ENCODE measurements around the gene NOTCH4. TPM values are rescaled to one million over a fixed set of nuclear protein-coding genes. Genes with fewer than 3 reads are reported as not detected.
"Not testable (repeated sequence)": the region's sequence is repeated elsewhere in the genome, so short reads cannot be mapped to it uniquely, and the experiment has no call there.

The NOTCH4 gene
- 0.76 and 0.87 TPM in 2 replicates for total RNA-seq (2012; rRNA removed)

GRCh38 chr6:32223258-32224235 is at the start of gene NOTCH4:
TSS of gene NOTCH4 (minus strand) at chr6:32224067. CDS start at chr6:32223928, 139 bp downstream.
- Histone ChIP-seq H3K36me3 (ENCODE audit: insufficient read depth, low read length) (no peaks in the 10 kb centered on the region), H3K4me3 (ENCODE audit: low read length) (no peak within 1 kb of the TSS), H3K27me3 (ENCODE audit: control insufficient read depth, insufficient read depth, low read length) (peaks cover 39% of the 10 kb centered on the region), H3K9ac (ENCODE audit: low read depth, low read length) (no peak within 1 kb of the TSS), H3K4me2 (ENCODE audit: low read length) (no peak within 1 kb of the TSS), H3K9me3 (replicated peaks; ENCODE audit: low read length) (no peaks in the 10 kb centered on the region), H3K4me1 (ENCODE audit: control insufficient read depth, insufficient read depth, low read length) (no peaks in the 10 kb centered on the region)

GRCh38 chr6:32271429-32271828 is 47.6 kb upstream of the NOTCH4 start:
- no peaks in the 10 kb centered on the region for H3K4me1 ChIP-seq (ENCODE audit: control insufficient read depth, insufficient read depth, low read length)
- H3K9ac ChIP-seq (ENCODE audit: low read depth, low read length) = no peak overlapping the region
- no peak overlapping the region for H3K4me2 ChIP-seq (ENCODE audit: low read length)
- no peak overlapping the region for H3K4me3 ChIP-seq (ENCODE audit: low read length)
- no peaks in the 10 kb centered on the region for H3K9me3 ChIP-seq (replicated peaks; ENCODE audit: low read length)
- H3K27me3 ChIP-seq (ENCODE audit: control insufficient read depth, insufficient read depth, low read length) = peaks cover 9% of the 10 kb centered on the region
- no peaks in the 10 kb centered on the region for H3K36me3 ChIP-seq (ENCODE audit: insufficient read depth, low read length)

- H3K4me1 ChIP-seq (ENCODE audit: control insufficient read depth, insufficient read depth, low read length); H3K4me2 ChIP-seq (ENCODE audit: low read length); H3K27me3 ChIP-seq (ENCODE audit: control insufficient read depth, insufficient read depth, low read length); H3K4me3 ChIP-seq (ENCODE audit: low read length); H3K9ac ChIP-seq (ENCODE audit: low read depth, low read length); H3K9me3 ChIP-seq (replicated peaks; ENCODE audit: low read length); H3K36me3 ChIP-seq (ENCODE audit: insufficient read depth, low read length): not testable (repeated sequence)
Observed at GRCh38 chr6:32268459-32268858, 44.6 kb upstream of the NOTCH4 start.

GRCh38 chr6:32267035-32267434 is 43.2 kb upstream of the NOTCH4 start:
- Histone ChIP-seq H3K4me1 (ENCODE audit: control insufficient read depth, insufficient read depth, low read length) (no peaks in the 10 kb centered on the region), H3K36me3 (ENCODE audit: insufficient read depth, low read length) (no peaks in the 10 kb centered on the region), H3K9me3 (replicated peaks; ENCODE audit: low read length) (no peaks in the 10 kb centered on the region), H3K4me3 (ENCODE audit: low read length) (no peak overlapping the region), H3K4me2 (ENCODE audit: low read length) (no peak overlapping the region), H3K9ac (ENCODE audit: low read depth, low read length) (no peak overlapping the region), H3K27me3 (ENCODE audit: control insufficient read depth, insufficient read depth, low read length) (peaks cover 9% of the 10 kb centered on the region)

- H3K9ac ChIP-seq (ENCODE audit: low read depth, low read length); H3K9me3 ChIP-seq (replicated peaks; ENCODE audit: low read length); H3K4me1 ChIP-seq (ENCODE audit: control insufficient read depth, insufficient read depth, low read length); H3K36me3 ChIP-seq (ENCODE audit: insufficient read depth, low read length); H3K4me2 ChIP-seq (ENCODE audit: low read length); H3K4me3 ChIP-seq (ENCODE audit: low read length): not testable (repeated sequence)
- H3K27me3 ChIP-seq (ENCODE audit: control insufficient read depth, insufficient read depth, low read length) = peaks cover 14% of the 10 kb centered on the region
Observed at GRCh38 chr6:32257262-32257661, 33.4 kb upstream of the NOTCH4 start.

- H3K9me3 ChIP-seq (replicated peaks; ENCODE audit: low read length) = no peaks in the 10 kb centered on the region
- peak overlapping the region; percentile 87 for H3K4me2 ChIP-seq (ENCODE audit: low read length)
- H3K27me3 ChIP-seq (ENCODE audit: control insufficient read depth, insufficient read depth, low read length) = peaks cover 20% of the 10 kb centered on the region
- H3K9ac ChIP-seq (ENCODE audit: low read depth, low read length) = peak overlapping the region; percentile 58
- peak overlapping the region; percentile 61 for H3K4me3 ChIP-seq (ENCODE audit: low read length)
- H3K4me1 ChIP-seq (ENCODE audit: control insufficient read depth, insufficient read depth, low read length) = peaks cover 6% of the 10 kb centered on the region
- no peaks in the 10 kb centered on the region for H3K36me3 ChIP-seq (ENCODE audit: insufficient read depth, low read length)
Observed at GRCh38 chr6:32255199-32256153, 31.6 kb upstream of the NOTCH4 start.

GRCh38 chr6:32254761-32255198 is 30.9 kb upstream of the NOTCH4 start:
- Histone ChIP-seq H3K4me2 (ENCODE audit: low read length) (peak overlapping the region; percentile 87), H3K27me3 (ENCODE audit: control insufficient read depth, insufficient read depth, low read length) (peaks cover 15% of the 10 kb centered on the region), H3K4me1 (ENCODE audit: control insufficient read depth, insufficient read depth, low read length) (peaks cover 6% of the 10 kb centered on the region), H3K9me3 (replicated peaks; ENCODE audit: low read length) (no peaks in the 10 kb centered on the region), H3K36me3 (ENCODE audit: insufficient read depth, low read length) (no peaks in the 10 kb centered on the region), H3K4me3 (ENCODE audit: low read length) (peak overlapping the region; percentile 59), H3K9ac (ENCODE audit: low read depth, low read length) (peak overlapping the region; percentile 45)

- no peak overlapping the region for H3K4me3 ChIP-seq (ENCODE audit: low read length)
- H3K9me3 ChIP-seq (replicated peaks; ENCODE audit: low read length) = no peaks in the 10 kb centered on the region
- H3K36me3 ChIP-seq (ENCODE audit: insufficient read depth, low read length) = no peaks in the 10 kb centered on the region
- peaks cover 27% of the 10 kb centered on the region for H3K27me3 ChIP-seq (ENCODE audit: control insufficient read depth, insufficient read depth, low read length)
- no peak overlapping the region for H3K9ac ChIP-seq (ENCODE audit: low read depth, low read length)
- peaks cover 6% of the 10 kb centered on the region for H3K4me1 ChIP-seq (ENCODE audit: control insufficient read depth, insufficient read depth, low read length)
- no peak overlapping the region for H3K4me2 ChIP-seq (ENCODE audit: low read length)
Observed at GRCh38 chr6:32252331-32253009, 28.6 kb upstream of the NOTCH4 start.

GRCh38 chr6:32249262-32249661 is 25.4 kb upstream of the NOTCH4 start:
- peaks cover 2% of the 10 kb centered on the region for H3K4me1 ChIP-seq (ENCODE audit: control insufficient read depth, insufficient read depth, low read length)
- no peaks in the 10 kb centered on the region for H3K9me3 ChIP-seq (replicated peaks; ENCODE audit: low read length)
- no peaks in the 10 kb centered on the region for H3K36me3 ChIP-seq (ENCODE audit: insufficient read depth, low read length)
- H3K27me3 ChIP-seq (ENCODE audit: control insufficient read depth, insufficient read depth, low read length) = peaks cover 30% of the 10 kb centered on the region
- no peak overlapping the region for H3K4me2 ChIP-seq (ENCODE audit: low read length)
- no peak overlapping the region for H3K9ac ChIP-seq (ENCODE audit: low read depth, low read length)
- H3K4me3 ChIP-seq (ENCODE audit: low read length) = no peak overlapping the region

GRCh38 chr6:32247401-32247800 is 23.5 kb upstream of the NOTCH4 start:
- H3K4me1 ChIP-seq (ENCODE audit: control insufficient read depth, insufficient read depth, low read length) = peaks cover 4% of the 10 kb centered on the region
- H3K4me2 ChIP-seq (ENCODE audit: low read length) = no peak overlapping the region
- no peaks in the 10 kb centered on the region for H3K9me3 ChIP-seq (replicated peaks; ENCODE audit: low read length)
- no peaks in the 10 kb centered on the region for H3K36me3 ChIP-seq (ENCODE audit: insufficient read depth, low read length)
- H3K9ac ChIP-seq (ENCODE audit: low read depth, low read length) = no peak overlapping the region
- H3K4me3 ChIP-seq (ENCODE audit: low read length) = no peak overlapping the region
- H3K27me3 ChIP-seq (ENCODE audit: control insufficient read depth, insufficient read depth, low read length) = peaks cover 32% of the 10 kb centered on the region

- H3K4me2 ChIP-seq (ENCODE audit: low read length) = peak overlapping the region; percentile 67
- H3K27me3 ChIP-seq (ENCODE audit: control insufficient read depth, insufficient read depth, low read length) = peaks cover 32% of the 10 kb centered on the region
- peak overlapping the region; percentile 51 for H3K9ac ChIP-seq (ENCODE audit: low read depth, low read length)
- no peaks in the 10 kb centered on the region for H3K36me3 ChIP-seq (ENCODE audit: insufficient read depth, low read length)
- H3K4me1 ChIP-seq (ENCODE audit: control insufficient read depth, insufficient read depth, low read length) = peaks cover 4% of the 10 kb centered on the region
- no peak overlapping the region for H3K4me3 ChIP-seq (ENCODE audit: low read length)
- H3K9me3 ChIP-seq (replicated peaks; ENCODE audit: low read length) = no peaks in the 10 kb centered on the region
Observed at GRCh38 chr6:32244946-32245398, 21.1 kb upstream of the NOTCH4 start.

Measured in skeletal muscle satellite cell (primary cell).